OCI-LY3 (cell line): ENCODE measurements around the gene KEAP1.

Experiments used
- EZH2phosphoT487 ChIP-seq: fragments of 200-600 bp; shearing (Covaris generic); IDR thresholded peaks from 2 replicates; pipeline ENCODE4 v1.6.1; 2018; ENCODE audit warnings: antibody characterized with exemption, mixed run types, low read depth
- TF ChIP-seq, protein P1 (sequence below): fragments of 200-600, 300-600 bp; sonication (generic); IDR thresholded peaks from 2 replicates; pipeline ENCODE4 v1.5.1; 2014; ENCODE audit warnings: antibody characterized with exemption, low read length, low read depth

DNA sequence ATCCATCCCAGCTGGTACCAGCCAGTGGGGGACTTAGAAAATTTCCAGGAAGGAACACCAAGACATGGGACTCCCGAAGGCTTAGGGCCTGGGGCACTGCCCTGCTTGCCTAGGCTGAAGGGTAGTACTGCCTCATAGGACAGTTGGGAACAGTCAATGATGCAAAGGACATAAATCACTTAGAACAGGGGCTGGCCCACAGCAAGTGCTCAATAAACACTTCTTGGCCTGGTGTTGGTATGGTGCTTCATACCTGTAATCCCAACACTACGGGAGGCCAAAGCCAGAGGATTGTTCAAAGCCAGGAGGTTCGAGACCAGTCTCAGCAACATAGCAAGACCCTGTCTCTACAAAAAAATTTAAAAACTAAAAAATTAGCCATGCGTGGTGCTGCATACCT is 5.8 kb downstream of the KEAP1 start:
- TF ChIP-seq, protein P1, sequence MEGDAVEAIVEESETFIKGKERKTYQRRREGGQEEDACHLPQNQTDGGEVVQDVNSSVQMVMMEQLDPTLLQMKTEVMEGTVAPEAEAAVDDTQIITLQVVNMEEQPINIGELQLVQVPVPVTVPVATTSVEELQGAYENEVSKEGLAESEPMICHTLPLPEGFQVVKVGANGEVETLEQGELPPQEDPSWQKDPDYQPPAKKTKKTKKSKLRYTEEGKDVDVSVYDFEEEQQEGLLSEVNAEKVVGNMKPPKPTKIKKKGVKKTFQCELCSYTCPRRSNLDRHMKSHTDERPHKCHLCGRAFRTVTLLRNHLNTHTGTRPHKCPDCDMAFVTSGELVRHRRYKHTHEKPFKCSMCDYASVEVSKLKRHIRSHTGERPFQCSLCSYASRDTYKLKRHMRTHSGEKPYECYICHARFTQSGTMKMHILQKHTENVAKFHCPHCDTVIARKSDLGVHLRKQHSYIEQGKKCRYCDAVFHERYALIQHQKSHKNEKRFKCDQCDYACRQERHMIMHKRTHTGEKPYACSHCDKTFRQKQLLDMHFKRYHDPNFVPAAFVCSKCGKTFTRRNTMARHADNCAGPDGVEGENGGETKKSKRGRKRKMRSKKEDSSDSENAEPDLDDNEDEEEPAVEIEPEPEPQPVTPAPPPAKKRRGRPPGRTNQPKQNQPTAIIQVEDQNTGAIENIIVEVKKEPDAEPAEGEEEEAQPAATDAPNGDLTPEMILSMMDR: no peak
- TF ChIP-seq EZH2phosphoT487: no peak
